Measurements from ENCODE around the gene TULP4.
"Not testable (repeated sequence)": the region's sequence is repeated elsewhere in the genome, so short reads cannot be mapped to it uniquely, and the experiment has no call there.

GRCh38 chr6:158302195-158302796 is 10.0 kb upstream of the TULP4 start:
- TF ChIP-seq CTCF (conservative IDR thresholded peaks at IDR 0.05; ENCODE audit: low read depth, low read length); EZH2 (IDR thresholded peaks at IDR 0.05; ENCODE audit: borderline replicate concordance, low read depth, low read length, poor library complexity, severe bottlenecking): not testable (repeated sequence)

Data from A673 (cell line).